Coronary artery (tissue), 2 donors: Measurements from ENCODE around the gene LRG1.

ENCODE experiments used
- DNase-seq: peaks from one replicate; pipeline ENCODE4 v3.0.0-alpha.2; 2017; ENCODE audit warnings: low spot score
- H3K27ac ChIP-seq, 2 donors: fragments of 200-600 bp; sonication (generic); one replicate each; pipeline ENCODE4 v1.5.1; 2016 to 2019
- H3K4me3 ChIP-seq: fragments of 200-600 bp; sonication (generic); 2 replicates; pipeline ENCODE4 v1.5.1; 2016; ENCODE audit warnings: mild to moderate bottlenecking, moderate library complexity
- TF ChIP-seq, protein P1 (sequence below): fragments of 200-600 bp; sonication (generic); IDR thresholded peaks from one replicate; pipeline ENCODE4 v1.5.1; 2019; ENCODE audit warnings: antibody characterized with exemption

Gene LRG1

DNA sequence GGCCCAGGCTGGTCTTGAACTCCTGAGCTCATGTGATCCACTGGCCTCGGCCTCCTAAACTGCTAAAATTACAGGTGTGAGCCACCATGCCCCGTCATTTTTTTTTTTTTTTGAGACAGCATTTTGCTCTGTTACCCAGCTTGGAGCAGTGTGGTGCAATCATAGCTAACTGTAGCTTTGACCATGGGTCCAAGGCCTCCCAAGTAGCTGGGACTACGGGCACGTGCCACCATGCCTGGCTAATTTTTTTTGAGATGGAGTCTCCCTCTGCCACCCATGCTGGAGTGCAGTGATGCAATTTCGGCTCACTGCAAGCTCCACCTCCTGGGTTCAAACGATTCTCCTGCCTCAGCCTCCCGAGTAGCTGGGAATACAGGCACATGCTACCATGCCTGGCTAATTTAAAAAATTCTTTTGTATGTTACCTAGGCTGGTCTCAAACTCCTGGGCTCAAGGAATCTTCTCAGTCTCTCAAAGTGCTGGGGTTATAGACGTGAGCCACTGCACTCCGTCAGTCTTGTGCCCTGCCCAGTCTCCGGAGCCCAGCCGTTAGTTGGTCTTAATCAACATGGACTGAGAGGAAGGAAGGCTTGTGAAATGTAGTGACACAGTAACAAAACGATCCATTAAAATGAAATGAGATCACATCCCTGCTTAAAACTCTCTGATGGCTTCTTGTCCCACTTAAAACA is 1.4 kb upstream of the LRG1 start:
- DNase-seq, result no peak
- Histone ChIP-seq H3K4me3 (no peak overlapping the region), H3K27ac (peak overlapping the region in 1 of 2 donors; percentile 3)
- TF ChIP-seq, protein P1, sequence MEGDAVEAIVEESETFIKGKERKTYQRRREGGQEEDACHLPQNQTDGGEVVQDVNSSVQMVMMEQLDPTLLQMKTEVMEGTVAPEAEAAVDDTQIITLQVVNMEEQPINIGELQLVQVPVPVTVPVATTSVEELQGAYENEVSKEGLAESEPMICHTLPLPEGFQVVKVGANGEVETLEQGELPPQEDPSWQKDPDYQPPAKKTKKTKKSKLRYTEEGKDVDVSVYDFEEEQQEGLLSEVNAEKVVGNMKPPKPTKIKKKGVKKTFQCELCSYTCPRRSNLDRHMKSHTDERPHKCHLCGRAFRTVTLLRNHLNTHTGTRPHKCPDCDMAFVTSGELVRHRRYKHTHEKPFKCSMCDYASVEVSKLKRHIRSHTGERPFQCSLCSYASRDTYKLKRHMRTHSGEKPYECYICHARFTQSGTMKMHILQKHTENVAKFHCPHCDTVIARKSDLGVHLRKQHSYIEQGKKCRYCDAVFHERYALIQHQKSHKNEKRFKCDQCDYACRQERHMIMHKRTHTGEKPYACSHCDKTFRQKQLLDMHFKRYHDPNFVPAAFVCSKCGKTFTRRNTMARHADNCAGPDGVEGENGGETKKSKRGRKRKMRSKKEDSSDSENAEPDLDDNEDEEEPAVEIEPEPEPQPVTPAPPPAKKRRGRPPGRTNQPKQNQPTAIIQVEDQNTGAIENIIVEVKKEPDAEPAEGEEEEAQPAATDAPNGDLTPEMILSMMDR, result no peak

DNA sequence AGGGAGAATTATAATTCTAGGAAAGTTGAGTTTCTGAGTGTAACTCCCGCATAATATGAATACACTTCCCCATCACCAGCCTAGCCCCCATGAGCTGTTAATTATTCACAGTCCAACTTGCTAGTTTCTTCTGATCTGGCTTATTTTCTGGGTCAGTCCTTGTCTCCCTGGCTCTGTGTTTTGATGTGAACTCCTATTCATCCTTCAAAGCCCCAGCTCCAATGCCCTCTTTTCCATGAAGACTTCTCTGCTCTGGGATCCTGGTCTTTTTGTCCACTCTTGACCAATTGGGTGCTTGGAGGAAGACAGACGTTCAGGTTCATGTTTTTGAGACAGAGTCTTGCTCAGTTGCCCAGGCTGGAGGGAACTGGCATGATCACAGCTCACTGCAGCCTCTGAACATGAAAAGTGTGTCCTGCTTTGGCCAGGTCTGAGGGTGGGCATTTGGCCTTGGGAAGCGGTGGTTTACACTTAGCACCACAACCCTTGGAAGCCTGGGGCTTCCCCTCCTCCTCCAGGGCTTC is 605 bp downstream of the LRG1 start:
- H3K4me3 ChIP-seq, result no peak overlapping the region
- no peak for DNase-seq
- TF ChIP-seq, protein P1, result no peak
- H3K27ac ChIP-seq, result peak overlapping the region in 1 of 2 donors; percentile 54

DNA sequence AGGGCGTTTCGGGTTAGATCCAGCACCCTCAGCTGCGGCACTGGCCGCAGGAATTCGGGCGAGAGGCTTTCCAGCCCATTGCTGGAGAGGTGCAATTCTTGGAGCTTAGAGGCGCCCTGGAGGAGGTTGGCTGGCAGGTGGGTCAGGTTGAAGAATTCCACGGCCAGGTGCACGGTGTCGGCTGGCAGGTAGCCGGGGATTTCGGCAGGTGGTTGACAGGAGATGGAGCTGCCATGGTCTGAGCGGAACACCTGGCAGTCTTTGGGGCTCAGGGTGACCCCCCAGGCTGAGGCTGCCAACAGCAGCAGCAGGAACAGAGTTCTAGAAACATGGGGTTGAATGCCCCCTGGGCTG is 1.3 kb downstream of the LRG1 start:
- Histone ChIP-seq H3K27ac (no peak overlapping the region), H3K4me3 (no peak overlapping the region)
- TF ChIP-seq, protein P1, result no peak
- no peak for DNase-seq

DNA sequence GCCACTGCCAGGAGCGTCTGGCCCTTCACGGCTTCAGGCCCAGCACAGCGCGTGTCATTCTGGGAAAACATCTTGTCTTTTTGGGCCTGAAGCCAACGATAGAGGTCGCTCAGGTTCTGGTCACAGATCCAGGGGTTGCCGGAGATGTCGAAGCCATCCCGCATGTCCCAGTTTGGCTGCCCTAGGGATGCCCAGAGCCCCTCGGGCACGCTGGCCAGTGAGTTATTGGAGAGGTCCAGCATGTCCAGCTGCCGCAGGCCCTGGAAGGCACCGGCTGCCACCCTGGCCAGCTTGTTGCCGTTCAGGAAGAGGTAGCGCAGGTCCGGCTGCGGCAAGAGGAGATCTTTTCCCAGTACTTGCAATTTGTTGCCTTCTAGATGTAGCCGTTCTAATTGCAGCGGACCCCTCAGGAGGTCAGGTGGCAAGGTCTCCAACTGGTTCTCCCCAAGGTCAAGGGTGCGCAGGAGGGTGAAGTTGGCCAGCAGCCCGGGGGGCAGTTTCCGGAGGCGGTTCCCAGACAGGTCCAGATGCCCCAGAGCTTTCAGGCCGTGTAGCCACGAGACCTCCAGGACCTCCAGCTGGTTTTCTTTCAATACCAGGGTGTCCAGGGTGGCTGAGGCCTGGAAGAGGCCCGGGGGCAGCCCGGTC is 1.8 kb downstream of the LRG1 start:
- Histone ChIP-seq H3K4me3 (no peak overlapping the region), H3K27ac (no peak overlapping the region)
- DNase-seq, result no peak
- TF ChIP-seq, protein P1, result no peak

DNA sequence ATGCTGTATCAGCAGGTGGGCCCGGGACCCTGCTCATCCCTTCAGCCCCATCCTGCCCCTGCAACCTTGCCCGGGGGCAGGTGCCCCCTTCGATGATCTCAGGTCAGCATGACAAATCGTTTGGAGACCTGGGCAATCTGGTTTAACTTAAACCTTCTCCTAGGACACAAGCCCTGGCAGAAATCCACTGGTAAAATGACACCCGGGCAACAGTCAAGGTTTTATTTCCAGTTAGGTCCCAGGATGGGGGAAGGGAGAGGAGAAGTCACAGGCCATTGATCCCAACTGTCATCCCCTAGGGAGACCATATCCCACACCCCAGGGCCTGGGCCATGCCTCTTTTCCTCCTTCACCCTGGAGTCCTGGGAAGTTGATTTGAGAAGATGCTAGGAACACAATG is 3.0 kb downstream of the LRG1 start:
- no peak overlapping the region for H3K27ac ChIP-seq
- no peak overlapping the region for H3K4me3 ChIP-seq
- no peak for DNase-seq
- TF ChIP-seq, protein P1, result no peak

DNA sequence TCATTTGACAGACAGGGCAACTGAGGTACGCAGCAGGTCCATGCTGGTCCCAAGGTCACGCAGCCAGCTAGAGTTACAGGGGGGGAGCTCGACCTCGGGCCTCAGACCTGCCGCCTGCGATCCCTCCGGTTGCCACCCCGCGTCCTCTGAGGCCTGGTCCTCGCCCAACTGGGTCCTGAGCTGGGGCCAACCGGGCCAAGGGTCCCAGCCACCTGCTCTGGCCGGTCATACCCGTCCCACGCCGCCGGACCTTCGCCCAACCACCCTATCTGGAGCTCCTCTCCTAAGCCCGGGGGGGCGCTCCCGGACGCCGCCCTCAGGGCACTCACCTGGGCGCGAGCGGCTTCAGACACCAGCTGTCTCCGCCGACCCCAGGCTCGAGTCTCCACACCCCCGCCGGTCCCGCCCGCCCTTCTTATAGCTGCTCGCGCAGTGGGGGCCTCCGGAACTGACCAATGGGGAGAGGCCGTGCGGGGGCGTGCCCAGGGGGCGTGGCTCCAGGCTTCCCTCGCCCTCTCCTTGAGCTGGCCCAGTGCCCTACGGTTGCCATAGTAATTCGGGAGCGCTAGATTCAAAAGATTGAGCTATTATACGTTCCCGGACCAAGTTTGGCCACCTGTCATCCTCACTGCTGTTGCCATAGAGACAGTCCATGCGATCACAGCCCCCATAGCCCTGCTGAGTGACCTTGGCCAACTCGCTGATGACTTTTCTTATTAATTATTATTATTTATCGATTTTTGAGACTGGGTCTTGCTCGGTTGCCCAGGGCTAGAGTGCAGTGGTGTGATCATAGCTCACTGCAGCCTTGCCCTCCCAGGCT is 4.8 kb downstream of the LRG1 start, which contains the start of gene PLIN5:
PLIN5 (minus strand) TSS at position 389 of the 823 bp plus-strand sequence. CDS start 1,150 bp downstream, outside the sequence.
- peak within 1 kb of the TSS; percentile 49 for H3K4me3 ChIP-seq
- H3K27ac ChIP-seq, result no peak within 1 kb of the TSS
- no peak for DNase-seq
- TF ChIP-seq, protein P1, result no peak
